ENCODE data around the gene AQP11.
"Not testable (repeated sequence)": the region's sequence is repeated elsewhere in the genome, so short reads cannot be mapped to it uniquely, and the experiment has no call there.

The AQP11 gene

GRCh38 chr11:77569676-77570070, 20.1 kb upstream of the AQP11 start:
- H3K27me3 Mint-ChIP-seq, result peaks cover 4% of the 10 kb centered on the region
- H3K27ac Mint-ChIP-seq, result no peak overlapping the region
- peaks cover 5% of the 10 kb centered on the region for H3K9me3 Mint-ChIP-seq
- no peak for ATAC-seq
- no peak for DNase-seq
- no peak overlapping the region for H3K4me3 Mint-ChIP-seq
- H3K4me1 Mint-ChIP-seq, result no peaks in the 10 kb centered on the region
- H3K36me3 Mint-ChIP-seq (ENCODE audit: low read depth), result peaks cover 4% of the 10 kb centered on the region

GRCh38 chr11:77570896-77571295, 18.9 kb upstream of the AQP11 start:
- H3K4me3 Mint-ChIP-seq; ATAC-seq; H3K36me3 Mint-ChIP-seq (ENCODE audit: low read depth); H3K4me1 Mint-ChIP-seq; DNase-seq; H3K9me3 Mint-ChIP-seq; H3K27ac Mint-ChIP-seq; H3K27me3 Mint-ChIP-seq: not testable (repeated sequence)

GRCh38 chr11:77575428-77575827, 14.3 kb upstream of the AQP11 start:
- ATAC-seq; H3K4me1 Mint-ChIP-seq; DNase-seq; H3K36me3 Mint-ChIP-seq (ENCODE audit: low read depth); H3K9me3 Mint-ChIP-seq; H3K4me3 Mint-ChIP-seq; H3K27ac Mint-ChIP-seq; H3K27me3 Mint-ChIP-seq: not testable (repeated sequence)

GRCh38 chr11:77580712-77581337, 8.9 kb upstream of the AQP11 start:
- DNase-seq (no peak), ATAC-seq (no peak)
- peaks cover 7% of the 10 kb centered on the region for H3K36me3 Mint-ChIP-seq (ENCODE audit: low read depth)
- H3K27ac Mint-ChIP-seq, result no peak overlapping the region
- peaks cover 21% of the 10 kb centered on the region for H3K9me3 Mint-ChIP-seq
- H3K4me1 Mint-ChIP-seq, result no peaks in the 10 kb centered on the region
- peaks cover 7% of the 10 kb centered on the region for H3K27me3 Mint-ChIP-seq
- no peak overlapping the region for H3K4me3 Mint-ChIP-seq

- DNase-seq, result no peak
- H3K36me3 Mint-ChIP-seq (ENCODE audit: low read depth), result no peaks in the 10 kb centered on the region
- ATAC-seq, result no peak
- H3K4me1 Mint-ChIP-seq, result peaks cover 17% of the 10 kb centered on the region
- H3K27me3 Mint-ChIP-seq, result peaks cover 9% of the 10 kb centered on the region
- peak overlapping the region; percentile 82 for H3K4me3 Mint-ChIP-seq
- no peaks in the 10 kb centered on the region for H3K9me3 Mint-ChIP-seq
- peak overlapping the region; percentile 39 for H3K27ac Mint-ChIP-seq
These were observed 602 bp upstream of the AQP11 start for GRCh38 chr11:77589181-77589520.

GRCh38 chr11:77590194-77590782, 535 bp downstream of the AQP11 start:
- Mint-ChIP-seq H3K27ac (no peak overlapping the region), H3K4me3 (peak overlapping the region; percentile 79), H3K36me3 (ENCODE audit: low read depth) (no peaks in the 10 kb centered on the region), H3K27me3 (peaks cover 8% of the 10 kb centered on the region), H3K9me3 (no peaks in the 10 kb centered on the region), H3K4me1 (peaks cover 17% of the 10 kb centered on the region)
- DNase-seq, result no peak
- ATAC-seq, result peak; percentile 40

GRCh38 chr11:77592727-77593126, 3.0 kb downstream of the AQP11 start:
- DNase-seq (no peak), ATAC-seq (no peak)
- peaks cover 17% of the 10 kb centered on the region for H3K4me1 Mint-ChIP-seq
- no peaks in the 10 kb centered on the region for H3K27me3 Mint-ChIP-seq
- H3K36me3 Mint-ChIP-seq (ENCODE audit: low read depth), result no peaks in the 10 kb centered on the region
- no peak overlapping the region for H3K4me3 Mint-ChIP-seq
- H3K27ac Mint-ChIP-seq, result no peak overlapping the region
- no peaks in the 10 kb centered on the region for H3K9me3 Mint-ChIP-seq

GRCh38 chr11:77593883-77594282, 4.1 kb downstream of the AQP11 start:
- Mint-ChIP-seq H3K9me3 (no peaks in the 10 kb centered on the region), H3K36me3 (ENCODE audit: low read depth) (no peaks in the 10 kb centered on the region), H3K4me1 (peaks cover 14% of the 10 kb centered on the region), H3K4me3 (no peak overlapping the region), H3K27me3 (no peaks in the 10 kb centered on the region), H3K27ac (no peak overlapping the region)
- no peak for DNase-seq
- no peak for ATAC-seq

GRCh38 chr11:77596626-77597025, 6.9 kb downstream of the AQP11 start:
- DNase-seq, result no peak
- H3K9me3 Mint-ChIP-seq, result no peaks in the 10 kb centered on the region
- H3K27me3 Mint-ChIP-seq, result no peaks in the 10 kb centered on the region

GRCh38 chr11:77598195-77598594, 8.4 kb downstream of the AQP11 start:
- Mint-ChIP-seq H3K27ac (no peak overlapping the region), H3K9me3 (no peaks in the 10 kb centered on the region), H3K4me1 (no peaks in the 10 kb centered on the region), H3K27me3 (no peaks in the 10 kb centered on the region), H3K36me3 (ENCODE audit: low read depth) (peaks cover 4% of the 10 kb centered on the region), H3K4me3 (no peak overlapping the region)
- DNase-seq (no peak), ATAC-seq (no peak)

More at GRCh38 chr11:77596626-77597025, 6.9 kb downstream of the AQP11 start:
- no peak for ATAC-seq
- H3K27ac Mint-ChIP-seq, result no peak overlapping the region
- H3K4me3 Mint-ChIP-seq, result no peak overlapping the region
- H3K4me1 Mint-ChIP-seq, result no peaks in the 10 kb centered on the region
- H3K36me3 Mint-ChIP-seq (ENCODE audit: low read depth), result peaks cover 4% of the 10 kb centered on the region

- no peaks in the 10 kb centered on the region for H3K4me1 Mint-ChIP-seq
- H3K4me3 Mint-ChIP-seq, result no peak overlapping the region
- DNase-seq (no peak), ATAC-seq (no peak)
- H3K27ac Mint-ChIP-seq, result no peak overlapping the region
- H3K9me3 Mint-ChIP-seq, result no peaks in the 10 kb centered on the region
- no peaks in the 10 kb centered on the region for H3K27me3 Mint-ChIP-seq
- H3K36me3 Mint-ChIP-seq (ENCODE audit: low read depth), result peaks cover 10% of the 10 kb centered on the region
These were observed 12.8 kb downstream of the AQP11 start for GRCh38 chr11:77602381-77603088.

- Mint-ChIP-seq H3K4me1 (no peaks in the 10 kb centered on the region), H3K4me3 (no peak overlapping the region), H3K36me3 (ENCODE audit: low read depth) (peaks cover 18% of the 10 kb centered on the region), H3K27me3 (no peaks in the 10 kb centered on the region), H3K9me3 (no peaks in the 10 kb centered on the region), H3K27ac (no peak overlapping the region)
- ATAC-seq (no peak), DNase-seq (no peak)
These were observed 14.5 kb downstream of the AQP11 start for GRCh38 chr11:77604281-77604680.

- Mint-ChIP-seq H3K27me3 (no peaks in the 10 kb centered on the region), H3K4me3 (no peak overlapping the region), H3K27ac (no peak overlapping the region), H3K36me3 (ENCODE audit: low read depth) (peaks cover 32% of the 10 kb centered on the region), H3K9me3 (no peaks in the 10 kb centered on the region), H3K4me1 (no peaks in the 10 kb centered on the region)
- DNase-seq (no peak), ATAC-seq (no peak)
These were observed 19.5 kb downstream of the AQP11 start for GRCh38 chr11:77609234-77609633.

- no peak overlapping the region for H3K27ac Mint-ChIP-seq
- H3K9me3 Mint-ChIP-seq, result no peaks in the 10 kb centered on the region
- no peak overlapping the region for H3K4me3 Mint-ChIP-seq
- ATAC-seq (no peak), DNase-seq (no peak)
- no peaks in the 10 kb centered on the region for H3K27me3 Mint-ChIP-seq
- peaks cover 45% of the 10 kb centered on the region for H3K36me3 Mint-ChIP-seq (ENCODE audit: low read depth)
- H3K4me1 Mint-ChIP-seq, result no peaks in the 10 kb centered on the region
These were observed 22.2 kb downstream of the AQP11 start for GRCh38 chr11:77611921-77612320.

GRCh38 chr11:77617892-77618291, 28.1 kb downstream of the AQP11 start:
- Mint-ChIP-seq H3K36me3 (ENCODE audit: low read depth) (peaks cover 59% of the 10 kb centered on the region), H3K4me3 (no peak overlapping the region), H3K27ac (no peak overlapping the region), H3K4me1 (no peaks in the 10 kb centered on the region), H3K9me3 (no peaks in the 10 kb centered on the region), H3K27me3 (no peaks in the 10 kb centered on the region)
- DNase-seq, result no peak
- ATAC-seq, result no peak
